Lower leg skin (tissue), 3 donors: ENCODE measurements around the gene WNK2.

Experiments
- POLR2A ChIP-seq, 2 donors: fragments of 450-650 bp; IDR thresholded peaks; one replicate each; pipeline ENCODE4 v1.6.1; 2016 to 2017; ENCODE audit warnings: antibody characterized with exemption in 2 of 2, mild to moderate bottlenecking in 1 of 2, moderate library complexity in 1 of 2
- TF ChIP-seq, protein P1 (sequence below), 3 donors: fragments of 450-650 bp; IDR thresholded peaks; one replicate each; pipeline ENCODE4 v1.5.1; 2016; ENCODE audit warnings: antibody characterized with exemption in 3 of 3, mild to moderate bottlenecking in 3 of 3, moderate library complexity in 2 of 3

- TF ChIP-seq, protein P1, sequence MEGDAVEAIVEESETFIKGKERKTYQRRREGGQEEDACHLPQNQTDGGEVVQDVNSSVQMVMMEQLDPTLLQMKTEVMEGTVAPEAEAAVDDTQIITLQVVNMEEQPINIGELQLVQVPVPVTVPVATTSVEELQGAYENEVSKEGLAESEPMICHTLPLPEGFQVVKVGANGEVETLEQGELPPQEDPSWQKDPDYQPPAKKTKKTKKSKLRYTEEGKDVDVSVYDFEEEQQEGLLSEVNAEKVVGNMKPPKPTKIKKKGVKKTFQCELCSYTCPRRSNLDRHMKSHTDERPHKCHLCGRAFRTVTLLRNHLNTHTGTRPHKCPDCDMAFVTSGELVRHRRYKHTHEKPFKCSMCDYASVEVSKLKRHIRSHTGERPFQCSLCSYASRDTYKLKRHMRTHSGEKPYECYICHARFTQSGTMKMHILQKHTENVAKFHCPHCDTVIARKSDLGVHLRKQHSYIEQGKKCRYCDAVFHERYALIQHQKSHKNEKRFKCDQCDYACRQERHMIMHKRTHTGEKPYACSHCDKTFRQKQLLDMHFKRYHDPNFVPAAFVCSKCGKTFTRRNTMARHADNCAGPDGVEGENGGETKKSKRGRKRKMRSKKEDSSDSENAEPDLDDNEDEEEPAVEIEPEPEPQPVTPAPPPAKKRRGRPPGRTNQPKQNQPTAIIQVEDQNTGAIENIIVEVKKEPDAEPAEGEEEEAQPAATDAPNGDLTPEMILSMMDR (IDR thresholded peaks at IDR 0.05): no peak
- TF ChIP-seq POLR2A (IDR thresholded peaks at IDR 0.05): no peak
These were observed 182.1 kb downstream of the WNK2 start for GRCh38 chr9:93366119-93366447.
